ENCODE results near the gene ST8SIA3.

Gene ST8SIA3, protein sequence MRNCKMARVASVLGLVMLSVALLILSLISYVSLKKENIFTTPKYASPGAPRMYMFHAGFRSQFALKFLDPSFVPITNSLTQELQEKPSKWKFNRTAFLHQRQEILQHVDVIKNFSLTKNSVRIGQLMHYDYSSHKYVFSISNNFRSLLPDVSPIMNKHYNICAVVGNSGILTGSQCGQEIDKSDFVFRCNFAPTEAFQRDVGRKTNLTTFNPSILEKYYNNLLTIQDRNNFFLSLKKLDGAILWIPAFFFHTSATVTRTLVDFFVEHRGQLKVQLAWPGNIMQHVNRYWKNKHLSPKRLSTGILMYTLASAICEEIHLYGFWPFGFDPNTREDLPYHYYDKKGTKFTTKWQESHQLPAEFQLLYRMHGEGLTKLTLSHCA

DNA sequence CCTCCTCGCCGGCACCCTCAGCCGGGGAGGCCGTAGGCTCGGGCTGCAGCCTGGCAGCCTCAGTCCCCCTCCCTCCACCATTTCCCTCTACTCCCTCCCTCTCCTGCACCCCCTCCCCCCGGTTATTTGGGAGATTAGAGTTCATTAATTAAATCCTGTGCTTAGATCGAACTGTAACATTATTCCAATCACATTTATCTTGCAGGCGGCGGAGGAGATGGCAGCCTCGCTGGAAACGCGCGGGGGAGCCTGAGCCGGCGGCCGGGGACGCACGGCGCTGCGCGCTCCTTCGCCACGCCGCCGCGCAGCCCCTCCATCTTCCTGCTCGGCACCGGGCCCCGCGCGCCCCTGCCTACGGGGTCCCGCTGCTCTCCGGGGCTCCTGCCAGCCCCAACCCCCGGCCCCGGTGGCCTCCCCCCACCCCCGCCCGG is at the start of gene ST8SIA3:
Gene ST8SIA3, plus strand, starts transcription at position 287 of the 431 bp plus-strand sequence. CDS start 290 bp downstream, outside the sequence.
- DNase-seq (ENCODE audit: low read depth, low spot score) = no peak

DNA sequence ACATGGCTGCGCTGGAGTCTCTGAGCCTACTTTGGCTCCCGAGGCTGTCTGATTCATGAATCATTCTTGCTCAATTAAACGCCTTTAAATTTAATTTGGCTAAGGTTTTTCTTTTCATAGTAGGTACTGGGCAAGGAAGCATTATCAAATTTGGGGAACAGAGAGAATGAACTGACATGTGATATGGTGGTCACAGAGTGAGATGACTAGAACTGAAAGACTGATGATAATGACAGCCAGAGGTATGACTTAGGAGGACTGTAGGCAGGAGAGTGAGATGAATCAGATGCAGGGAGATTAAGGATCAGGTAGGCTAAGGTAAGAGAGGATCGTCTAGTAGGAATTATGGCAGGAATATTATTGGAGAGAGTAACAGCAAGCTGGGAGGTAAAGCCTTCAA is 40.9 kb upstream of the ST8SIA3 start:
- no peak for DNase-seq (ENCODE audit: low read depth, low spot score)

DNA sequence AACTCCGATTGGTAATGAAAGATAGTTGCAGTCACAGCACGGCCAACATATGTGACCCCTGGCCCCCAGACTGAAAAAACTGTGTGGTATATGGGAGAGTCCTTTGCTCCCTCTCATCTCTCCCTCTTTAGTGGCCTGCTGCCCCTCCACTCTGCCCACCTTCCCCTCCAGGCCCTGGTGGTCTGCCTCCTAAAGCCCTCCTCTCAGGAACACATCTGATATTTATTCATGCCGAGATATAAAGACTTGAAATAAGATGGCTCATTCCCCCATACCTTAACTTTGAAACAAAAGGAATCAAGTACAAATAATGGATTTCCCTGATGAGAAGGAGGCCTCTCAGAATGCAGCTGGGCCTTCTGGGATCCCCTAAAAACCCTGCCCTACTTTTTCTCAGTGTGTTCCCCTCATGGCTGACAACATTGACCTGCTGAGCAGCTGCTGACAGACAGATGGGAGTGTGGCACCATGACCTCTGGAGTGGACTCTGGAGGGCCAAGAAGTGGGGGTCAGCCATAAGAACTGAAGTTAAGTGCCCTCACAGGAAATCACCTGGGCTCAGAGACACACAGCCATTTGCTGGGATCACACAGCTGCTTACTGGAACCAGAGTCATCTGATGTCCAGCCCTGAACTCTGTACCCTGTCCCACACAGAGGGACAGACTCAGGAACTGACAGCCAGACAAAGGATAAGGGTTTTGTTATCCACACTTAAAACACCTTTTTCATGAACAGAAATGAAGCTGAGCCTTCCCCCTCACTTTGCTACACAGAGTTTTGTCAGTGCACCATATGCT is 39.8 kb upstream of the ST8SIA3 start:
- no peak for DNase-seq (ENCODE audit: low read depth, low spot score)

DNA sequence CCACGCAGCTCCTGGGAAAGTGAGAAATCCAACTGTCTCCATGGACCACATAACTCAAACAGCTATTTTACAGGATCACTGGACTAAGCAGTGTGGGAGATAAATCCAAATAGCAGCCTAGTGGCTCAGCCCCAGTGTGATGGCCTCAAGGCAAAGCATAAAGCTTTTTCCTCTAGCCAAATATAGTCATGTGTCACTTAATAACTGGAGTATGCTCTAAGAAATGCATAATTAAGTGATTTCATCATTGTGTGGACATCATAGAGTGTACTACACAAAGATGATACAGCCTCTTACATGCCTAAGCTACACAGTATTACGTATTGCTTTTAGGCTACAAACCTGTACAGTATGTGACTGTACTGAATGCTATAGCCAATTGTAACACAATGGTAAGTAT is 31.8 kb upstream of the ST8SIA3 start:
- DNase-seq (ENCODE audit: low read depth, low spot score) = no peak

DNA sequence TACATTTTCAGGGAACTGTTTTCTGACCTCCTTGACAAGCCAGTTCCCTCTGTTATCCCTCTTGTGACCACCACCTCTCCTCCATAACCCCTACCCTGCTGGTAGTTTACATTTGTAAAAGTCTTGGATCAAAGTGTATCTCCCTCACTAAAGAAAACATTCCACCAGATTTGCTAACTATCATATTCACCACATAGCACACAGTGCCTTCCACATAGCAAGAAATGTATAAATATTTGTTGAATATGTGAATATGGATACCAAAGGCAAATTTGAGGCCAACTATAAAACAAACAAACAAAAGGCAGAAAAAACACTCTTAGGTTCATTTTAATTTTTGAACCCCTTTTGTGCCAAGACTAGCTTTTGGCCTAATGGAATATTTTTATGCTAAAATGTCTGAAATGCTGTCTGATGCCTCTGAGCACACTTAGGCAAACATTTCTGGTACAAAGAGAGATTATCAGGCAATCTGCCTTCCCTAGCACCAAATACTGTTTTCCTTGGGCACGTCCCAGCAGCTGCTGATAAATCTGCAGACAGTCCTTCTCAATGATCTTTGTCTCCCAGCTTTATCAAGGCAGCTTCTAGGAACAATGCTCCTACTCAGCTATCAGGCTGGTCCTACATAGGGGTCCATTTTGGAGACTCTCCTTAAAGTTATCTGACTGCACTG is 26.7 kb upstream of the ST8SIA3 start:
- no peak for DNase-seq (ENCODE audit: low read depth, low spot score)

DNA sequence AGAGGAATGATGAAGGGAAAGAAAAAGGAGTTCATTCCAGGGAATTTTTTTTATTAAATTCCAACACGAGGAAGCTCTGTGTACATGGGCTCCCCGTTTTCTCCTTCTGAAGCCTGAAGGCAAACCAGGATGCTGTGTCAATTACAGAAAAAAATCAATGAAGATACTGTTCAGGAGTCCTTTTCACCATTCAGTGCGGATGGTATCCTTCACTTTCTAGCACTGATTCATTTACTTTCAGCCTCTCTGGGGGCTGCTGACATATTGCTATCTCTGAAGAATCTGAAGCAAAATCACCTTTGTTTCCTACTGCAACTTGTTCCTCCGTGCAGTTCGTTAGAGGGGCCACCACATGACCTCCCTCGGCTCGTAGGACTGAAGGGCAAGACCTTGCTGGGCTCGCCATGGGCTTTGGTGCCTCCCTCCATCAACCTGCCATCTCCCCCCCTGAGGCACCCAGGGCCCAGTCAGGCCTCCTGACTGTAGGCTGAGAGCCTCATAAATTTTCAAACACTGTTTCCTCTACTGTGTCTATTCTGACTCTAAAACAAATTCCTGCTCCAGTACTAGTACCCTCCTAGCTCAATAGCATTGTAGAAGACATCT is 25.5 kb upstream of the ST8SIA3 start:
- DNase-seq (ENCODE audit: low read depth, low spot score) = no peak

DNA sequence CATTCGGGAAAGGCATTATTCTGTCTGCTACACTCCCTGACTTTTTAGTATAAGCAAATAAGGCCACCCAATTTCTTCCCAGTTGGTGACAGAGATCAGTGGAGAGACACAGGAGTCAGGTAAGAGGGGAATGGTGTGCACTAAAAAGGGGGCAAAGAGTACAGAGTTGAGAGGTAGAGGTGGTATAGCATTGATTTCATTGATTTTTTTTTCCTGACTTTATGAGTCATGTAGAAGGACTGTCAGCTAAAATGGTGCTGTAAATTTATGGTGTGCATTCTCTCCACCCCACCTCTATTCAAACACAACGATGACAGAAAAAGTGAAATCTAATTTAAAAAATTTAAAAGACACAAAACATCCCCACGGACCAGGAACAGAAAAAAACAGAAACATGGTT is 23.7 kb upstream of the ST8SIA3 start:
- DNase-seq (ENCODE audit: low read depth, low spot score) = no peak

DNA sequence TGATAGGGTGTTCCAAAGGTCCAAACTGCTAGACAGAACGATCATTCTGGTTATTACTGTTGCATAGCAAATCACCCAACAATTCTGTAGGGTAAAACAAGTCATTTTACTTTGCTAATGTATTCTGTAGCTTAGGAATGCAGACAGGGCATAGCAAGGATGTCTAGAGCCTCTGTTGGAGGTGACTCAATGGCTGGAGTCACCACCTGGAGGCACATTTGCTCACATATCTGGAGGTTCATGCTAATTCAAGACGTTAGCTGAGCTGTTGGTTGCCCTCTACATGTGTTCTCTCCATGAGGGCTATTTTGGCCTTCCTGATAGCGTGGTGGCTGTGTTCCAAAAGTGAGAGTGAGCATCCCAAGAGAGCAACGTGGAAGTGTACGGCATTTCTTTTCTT is 22.5 kb upstream of the ST8SIA3 start:
- DNase-seq (ENCODE audit: low read depth, low spot score) = no peak

DNA sequence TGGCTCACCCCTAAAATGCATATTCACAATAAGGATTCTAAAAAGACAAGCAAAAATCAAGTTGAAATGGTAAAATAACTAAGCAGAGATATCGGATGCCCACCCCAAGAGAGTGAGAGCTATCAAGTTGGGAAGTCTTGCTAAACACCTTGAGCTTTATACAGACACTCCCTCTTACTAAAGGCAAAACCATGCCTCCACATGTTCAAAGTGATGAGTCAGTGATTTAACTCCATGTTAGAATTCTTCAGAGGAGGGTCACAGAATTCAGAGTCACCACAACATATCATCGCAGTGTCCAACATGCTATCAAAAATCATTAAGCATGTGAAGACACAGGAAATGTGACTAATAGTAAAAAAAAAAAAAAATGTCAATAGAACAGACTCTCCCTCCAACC is 20.6 kb upstream of the ST8SIA3 start:
- no peak for DNase-seq (ENCODE audit: low read depth, low spot score)

DNA sequence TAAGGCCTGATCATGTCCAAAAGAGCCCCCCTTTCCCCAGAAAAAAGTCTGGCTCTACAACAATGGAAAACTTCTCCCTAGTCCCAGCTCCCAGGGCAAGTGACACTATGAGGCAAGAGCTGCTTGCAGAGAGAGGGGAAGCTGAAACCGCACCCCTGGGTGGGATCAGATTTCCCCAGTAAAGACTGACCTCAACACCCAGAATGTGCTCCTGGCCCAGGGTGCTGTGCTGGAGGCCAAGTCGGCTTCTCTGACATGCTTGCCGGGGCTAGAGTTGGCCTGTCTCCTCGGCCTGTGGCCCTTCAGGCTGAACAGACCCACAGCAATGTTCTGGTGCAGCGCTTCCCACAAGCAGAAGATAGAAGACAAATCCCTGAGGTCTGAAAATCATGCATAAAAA is 18.4 kb upstream of the ST8SIA3 start:
- DNase-seq (ENCODE audit: low read depth, low spot score) = no peak

DNA sequence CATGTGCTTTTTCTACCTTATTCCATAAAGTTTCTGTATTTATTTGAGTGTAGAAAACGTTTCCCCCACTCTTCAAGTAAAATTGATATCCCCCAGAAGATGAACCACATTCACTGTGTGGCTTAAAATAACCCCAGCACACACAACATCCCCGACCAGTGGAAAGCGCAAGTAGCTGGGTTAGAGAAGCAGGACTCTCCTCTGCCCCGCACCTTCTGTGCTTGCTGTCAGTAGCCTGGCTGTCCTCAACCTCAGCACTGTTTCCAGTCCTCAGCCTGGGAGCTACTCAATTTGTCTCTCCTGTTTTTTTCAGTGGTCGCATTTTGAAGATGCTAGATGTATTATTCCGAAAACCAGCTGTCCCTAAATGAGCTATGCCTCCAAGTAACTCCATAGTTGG is 18.0 kb upstream of the ST8SIA3 start:
- DNase-seq (ENCODE audit: low read depth, low spot score) = no peak

DNA sequence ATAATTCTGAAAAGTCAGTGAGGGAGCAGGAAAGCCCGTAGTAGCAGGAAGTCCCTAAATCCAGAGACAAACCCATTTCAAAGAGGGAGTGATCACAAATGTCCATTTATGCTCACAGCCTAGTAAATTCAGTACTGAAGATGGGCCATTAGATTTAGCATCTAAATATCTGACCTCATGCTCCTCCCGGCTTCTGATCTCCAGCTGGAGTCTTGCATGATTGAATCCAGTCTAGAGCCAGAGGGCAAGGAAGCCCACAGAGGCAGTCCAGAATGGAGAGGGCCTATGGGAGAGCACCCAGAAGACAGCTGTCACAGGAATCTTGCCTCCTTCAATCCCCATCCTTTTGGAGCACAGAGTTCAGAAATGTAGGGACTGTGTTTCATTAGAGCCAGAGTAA is 16.0 kb upstream of the ST8SIA3 start:
- DNase-seq (ENCODE audit: low read depth, low spot score) = no peak

DNA sequence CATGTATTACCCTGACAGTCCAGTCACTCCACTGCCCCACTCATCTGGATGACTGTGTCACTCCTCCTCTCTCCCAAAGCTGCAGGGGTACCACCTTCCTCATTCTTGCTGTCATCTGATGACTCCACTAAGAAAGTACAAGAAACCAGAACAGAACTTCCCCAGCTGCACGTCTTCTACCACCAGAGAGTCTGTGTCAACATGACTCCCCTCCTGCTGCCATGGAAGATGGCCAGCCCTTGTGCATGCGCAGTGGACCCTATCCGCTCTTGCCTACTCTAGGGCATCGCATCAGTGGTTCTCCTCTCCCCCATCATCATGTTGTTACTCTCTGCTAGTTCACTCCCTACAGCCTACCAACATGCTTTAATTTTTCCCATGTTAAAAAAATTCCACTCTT is 14.5 kb upstream of the ST8SIA3 start:
- DNase-seq (ENCODE audit: low read depth, low spot score) = no peak

DNA sequence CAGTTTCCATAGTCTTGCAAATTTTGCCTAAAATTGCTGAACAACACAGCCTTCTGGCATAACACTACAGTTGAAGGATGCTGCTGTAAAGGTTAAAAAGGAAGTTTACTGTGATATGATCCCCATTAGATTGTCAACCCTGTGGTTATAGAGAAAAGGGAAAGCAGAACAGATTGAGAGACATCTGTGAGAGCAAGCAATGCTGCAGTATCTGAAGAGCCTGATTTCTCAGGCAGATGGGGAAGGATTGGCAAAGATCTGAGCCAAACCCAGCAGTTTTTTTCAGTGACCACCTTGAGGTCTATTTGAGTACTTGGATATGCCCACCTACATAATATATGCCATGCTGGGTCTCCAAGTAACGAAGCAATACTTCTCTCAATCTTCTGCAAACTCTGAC is 8.5 kb upstream of the ST8SIA3 start:
- no peak for DNase-seq (ENCODE audit: low read depth, low spot score)

DNA sequence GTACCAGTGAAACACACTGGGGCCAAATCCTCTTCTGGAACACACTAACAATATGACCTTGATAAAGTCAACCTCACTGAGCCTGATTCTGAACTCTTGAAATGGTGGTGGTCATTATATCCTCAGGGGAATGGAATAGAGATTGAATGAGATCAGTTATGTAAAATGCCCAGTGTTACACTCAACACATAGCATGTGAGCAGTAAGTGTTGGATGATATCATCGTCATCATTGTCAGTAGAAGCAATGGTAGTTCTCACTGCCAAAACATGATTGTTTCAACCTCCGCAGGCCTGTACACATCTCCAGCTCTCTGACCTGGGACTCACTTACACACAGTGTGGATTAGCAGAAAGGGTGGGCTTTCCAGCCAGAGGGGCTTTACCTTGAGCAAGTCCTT is 5.5 kb upstream of the ST8SIA3 start:
- no peak for DNase-seq (ENCODE audit: low read depth, low spot score)

DNA sequence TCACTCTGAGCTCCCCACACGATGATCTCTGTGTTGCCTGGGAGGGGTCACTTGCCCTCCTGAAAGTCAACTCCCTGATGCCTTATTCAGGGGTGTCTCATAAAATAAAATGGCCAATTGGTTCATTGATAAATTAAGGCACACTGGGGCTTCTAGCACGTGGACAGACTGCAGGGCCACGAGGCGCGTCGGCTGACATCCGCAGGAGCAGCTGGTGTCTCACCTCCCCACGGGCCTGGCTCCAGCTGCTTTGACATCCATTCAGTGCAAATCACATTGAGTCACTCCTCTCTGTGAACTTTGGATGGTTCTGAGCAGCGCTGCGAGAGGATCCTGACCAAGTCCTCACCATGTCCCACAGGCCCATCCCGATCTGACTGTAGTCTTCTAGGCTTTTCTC is 4.6 kb upstream of the ST8SIA3 start:
- no peak for DNase-seq (ENCODE audit: low read depth, low spot score)

DNA sequence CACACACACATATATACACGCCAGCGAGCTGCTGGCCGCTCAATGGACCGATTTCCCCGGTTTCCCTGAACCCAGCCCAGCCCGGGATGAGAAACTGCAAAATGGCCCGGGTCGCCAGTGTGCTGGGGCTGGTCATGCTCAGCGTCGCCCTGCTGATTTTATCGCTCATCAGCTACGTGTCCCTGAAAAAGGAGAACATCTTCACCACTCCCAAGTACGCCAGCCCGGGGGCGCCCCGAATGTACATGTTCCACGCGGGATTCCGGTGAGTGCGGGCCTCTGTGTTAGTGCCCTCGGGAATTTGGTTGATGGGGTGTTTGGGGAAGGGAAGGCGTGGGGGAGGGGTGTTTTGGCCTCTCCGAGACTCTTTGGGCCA is 392 bp downstream of the ST8SIA3 start:
- no peak for DNase-seq (ENCODE audit: low read depth, low spot score)

DNA sequence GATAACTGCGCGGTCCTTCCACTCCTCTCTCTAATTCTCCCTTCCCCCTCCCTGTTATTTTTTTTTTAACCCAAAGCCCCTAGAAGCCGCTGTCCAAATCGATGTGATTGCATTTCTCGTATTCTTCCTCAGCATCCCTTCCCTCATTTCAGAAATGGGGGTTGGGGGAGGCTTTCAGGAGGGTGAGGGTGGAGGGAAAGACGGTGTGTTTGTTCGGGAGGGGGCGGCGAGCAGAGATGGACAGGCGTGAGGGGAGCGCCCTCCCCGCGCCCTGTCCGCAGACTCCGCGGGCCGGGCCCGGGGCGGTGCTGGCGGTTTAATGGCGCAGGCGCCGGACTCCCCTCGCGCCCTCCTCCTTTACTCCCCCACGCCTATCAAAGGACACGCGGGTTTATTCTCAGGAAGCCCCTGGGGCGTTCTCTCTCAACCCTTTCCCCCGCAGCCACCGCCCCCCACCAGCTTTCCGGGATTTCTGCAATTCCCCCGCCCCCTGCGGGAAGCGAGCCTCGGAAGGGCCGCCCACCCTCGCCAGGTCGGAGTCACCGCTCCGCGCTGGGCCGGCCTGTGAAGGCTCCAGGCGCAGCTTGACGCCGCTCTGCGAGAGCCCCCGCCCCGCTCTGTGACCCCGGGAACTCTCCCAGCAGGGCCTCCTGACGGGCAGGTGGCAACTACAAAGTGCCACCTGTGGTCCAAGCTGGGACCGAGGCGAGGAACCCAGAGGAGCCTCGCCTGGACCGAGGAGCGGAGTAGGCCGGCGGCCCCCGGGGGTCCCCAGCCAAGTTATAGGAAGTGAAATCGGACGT is 981 bp downstream of the ST8SIA3 start:
- DNase-seq (ENCODE audit: low read depth, low spot score) = no peak

DNA sequence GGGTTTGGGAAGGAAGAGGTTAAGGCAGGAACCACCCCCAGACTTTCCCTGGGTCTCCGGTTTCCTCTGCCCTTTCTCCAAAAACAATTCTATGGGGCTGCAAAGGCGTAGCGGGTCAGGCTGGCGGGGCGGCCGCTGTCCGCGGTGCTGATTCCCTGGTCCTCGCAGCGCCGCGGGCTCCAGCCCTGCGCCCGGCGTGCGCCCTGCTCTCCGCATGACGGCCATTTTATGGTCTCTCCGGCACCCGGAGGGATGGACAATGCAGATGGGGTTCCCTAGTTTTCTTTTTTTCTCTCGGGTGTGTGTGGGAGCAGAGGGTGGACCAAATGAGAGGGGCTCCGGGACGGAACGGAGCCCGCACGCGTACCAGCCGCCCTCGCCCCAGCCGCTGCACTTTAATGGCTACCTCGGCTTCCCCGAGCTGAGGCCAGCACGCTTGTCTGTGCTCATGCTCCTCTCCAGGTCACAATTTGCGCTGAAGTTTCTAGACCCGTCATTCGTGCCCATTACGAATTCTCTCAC is 1.6 kb downstream of the ST8SIA3 start:
- no peak for DNase-seq (ENCODE audit: low read depth, low spot score)

DNA sequence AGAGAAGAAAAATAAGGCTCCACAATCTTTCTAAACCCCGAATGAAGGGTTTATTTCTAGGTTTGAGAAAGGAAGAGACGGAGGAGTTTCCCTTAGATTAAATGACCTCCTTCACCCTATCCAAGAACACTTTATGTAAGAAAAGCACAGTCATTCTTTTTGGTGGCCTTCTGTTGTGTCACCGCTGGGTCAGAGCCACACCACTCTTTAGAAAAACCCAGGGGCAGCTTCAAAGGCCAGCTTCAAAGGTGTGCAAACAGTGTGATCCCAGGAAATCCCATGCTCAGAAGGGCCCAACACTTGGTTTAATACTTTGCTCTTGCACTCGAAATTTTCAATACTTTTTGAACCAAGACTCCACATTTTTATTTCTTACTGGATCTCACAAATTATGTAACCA is 7.1 kb downstream of the ST8SIA3 start:
- no peak for DNase-seq (ENCODE audit: low read depth, low spot score)

DNA sequence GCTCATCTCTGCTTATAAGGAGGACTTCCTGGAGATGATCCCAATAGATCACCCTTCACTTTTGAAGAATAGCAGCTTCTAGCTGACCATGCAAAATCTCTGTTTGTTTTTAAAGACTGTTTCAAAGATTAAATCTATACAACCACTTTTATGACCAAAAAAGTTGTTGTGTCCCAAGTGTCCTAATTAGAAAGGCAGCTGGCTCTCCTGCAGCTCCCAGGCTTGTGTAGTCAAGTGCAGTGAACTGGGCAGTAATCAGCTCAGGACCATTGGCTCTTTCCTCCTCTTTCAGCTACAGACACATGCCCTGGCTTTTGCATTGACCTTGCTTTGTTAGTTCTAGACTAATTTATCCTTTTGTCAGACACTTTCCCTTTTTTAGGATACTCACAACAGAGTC is 10.4 kb downstream of the ST8SIA3 start:
- no peak for DNase-seq (ENCODE audit: low read depth, low spot score)
